Measurements from ENCODE around the gene ITGAL. TPM values are rescaled to one million over a fixed set of nuclear protein-coding genes. Genes with fewer than 3 reads are reported as not detected.
A peak's percentile ranks its signal among the peaks of the same experiment; 100 is the strongest.

Gene ITGAL
- total and polyA plus RNA-seq, 4 donors: 14.4 to 48.1 (median 24.0) TPM

DNA sequence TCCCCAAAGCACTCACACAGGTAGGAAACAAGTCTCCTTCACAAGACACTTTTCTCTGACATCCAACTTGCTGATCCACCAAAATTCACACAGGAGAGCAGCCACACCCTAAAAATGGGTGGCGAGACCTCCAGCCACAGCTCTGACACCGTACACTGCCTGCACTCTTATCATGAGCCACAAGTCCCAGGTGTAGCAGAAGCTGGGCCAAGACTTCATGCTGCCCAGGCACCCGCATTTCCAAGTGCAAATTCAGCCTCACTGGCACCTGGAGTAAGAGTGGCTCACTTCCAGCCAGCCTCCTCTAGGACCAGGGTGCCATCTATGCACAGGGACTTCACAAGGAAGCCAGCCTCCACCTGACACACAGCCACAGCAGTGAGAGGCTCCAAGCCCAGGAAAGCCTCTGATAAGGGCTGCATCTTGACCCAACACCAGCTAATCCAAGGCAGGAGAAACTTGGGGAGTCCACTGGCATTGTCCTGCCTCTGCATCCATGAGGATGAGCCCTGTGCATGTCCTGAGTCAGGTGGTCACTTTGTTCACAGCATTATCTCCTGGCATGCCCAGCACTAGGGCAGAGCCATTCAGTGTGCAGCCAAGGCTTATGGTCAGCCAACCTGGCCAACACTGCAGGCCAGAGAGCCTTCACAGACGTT, 56.4 kb downstream of the ITGAL start:
- TF ChIP-seq CTCF (IDR thresholded peaks at IDR 0.05; ENCODE audit: control extremely low read depth, extremely low read depth): no peak
- no peak overlapping the region for H3K27ac ChIP-seq (ENCODE audit: low read depth in 1 of 2, low read length in 1 of 2)
- peaks cover 0 to 15% (median 7%) of the 10 kb centered on the region in 4 donors for H3K36me3 ChIP-seq (ENCODE audit: control insufficient read depth in 4 of 4, insufficient read depth in 4 of 4, low read length in 4 of 4)
- H3K9me3 ChIP-seq (ENCODE audit: control insufficient read depth in 4 of 4, insufficient read depth in 3 of 4, low read length in 3 of 4): no peaks in the 10 kb centered on the region
- no peak overlapping the region for H3K4me3 ChIP-seq
- DNase-seq (no peak), ATAC-seq (ENCODE audit: insufficient read depth, low FRiP score) (no peak)
- peaks cover 0 to 26% (median 8%) of the 10 kb centered on the region in 5 donors for H3K4me1 ChIP-seq (ENCODE audit: control insufficient read depth in 5 of 5, insufficient read depth in 5 of 5, low read length in 5 of 5)
- 78 to 83% methylated on average over 4 of the region's 4 CpGs for WGBS, 2 donors
- no peaks in the 10 kb centered on the region for H3K27me3 ChIP-seq (ENCODE audit: control insufficient read depth in 3 of 3, insufficient read depth in 3 of 3, low read length in 2 of 3)
- H3K9ac ChIP-seq (ENCODE audit: insufficient read depth in 1 of 2, low read length in 2 of 2): no peak overlapping the region

DNA sequence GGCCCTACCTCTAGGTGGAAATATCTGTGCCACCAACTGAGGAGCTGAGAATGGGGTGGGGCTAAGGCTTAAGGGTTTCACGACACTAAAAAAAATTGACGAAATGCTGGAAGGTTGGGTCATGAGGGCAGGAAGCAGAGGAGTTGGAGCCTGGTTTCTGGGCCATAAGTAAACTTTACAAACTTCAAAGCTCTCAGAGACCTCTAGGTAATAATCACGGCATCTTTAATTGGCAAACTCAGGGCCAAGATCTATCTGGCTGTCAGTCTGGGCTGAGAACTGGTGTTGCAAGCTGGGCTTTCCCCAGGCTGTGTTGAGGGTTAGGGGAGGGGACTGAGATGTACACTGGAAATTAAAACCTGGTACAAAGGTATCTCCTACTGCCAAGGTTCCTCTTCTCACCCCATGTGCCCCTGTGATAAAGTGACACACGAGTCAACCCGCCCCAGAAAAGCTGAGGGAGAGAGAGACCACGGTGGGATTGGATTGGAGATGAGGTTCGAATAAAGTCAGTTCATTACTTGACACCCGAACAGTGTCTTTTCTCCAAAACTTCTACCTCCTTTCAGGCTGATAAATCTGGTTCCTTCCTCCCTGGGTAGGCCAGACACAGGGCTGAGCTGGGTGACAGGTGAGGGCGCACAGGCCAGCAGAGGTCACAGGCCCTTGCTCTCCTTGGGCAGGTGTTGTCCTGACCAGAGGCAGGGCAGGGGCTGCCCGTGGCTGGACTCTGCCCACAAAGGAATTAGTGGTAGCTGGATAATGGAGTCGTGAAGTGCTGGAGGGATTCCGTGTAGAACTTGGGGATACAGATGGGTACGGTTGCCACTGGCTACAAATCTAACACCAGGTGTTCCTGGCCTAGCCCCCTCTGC, 57.9 kb downstream of the ITGAL start:
- WGBS, 2 donors: 78 to 85% methylated on average over 13 of the region's 13 CpGs
- DNase-seq (no peak), ATAC-seq (ENCODE audit: insufficient read depth, low FRiP score) (no peak)
- no peak for TF ChIP-seq CTCF (IDR thresholded peaks at IDR 0.05; ENCODE audit: control extremely low read depth, extremely low read depth)
- Histone ChIP-seq H3K4me1 (ENCODE audit: control insufficient read depth in 5 of 5, insufficient read depth in 5 of 5, low read length in 5 of 5) (peaks cover 0 to 29% (median 8%) of the 10 kb centered on the region in 5 donors), H3K4me3 (no peak overlapping the region), H3K27me3 (ENCODE audit: control insufficient read depth in 3 of 3, insufficient read depth in 3 of 3, low read length in 2 of 3) (no peaks in the 10 kb centered on the region), H3K9ac (ENCODE audit: insufficient read depth in 1 of 2, low read length in 2 of 2) (no peak overlapping the region), H3K9me3 (ENCODE audit: control insufficient read depth in 4 of 4, insufficient read depth in 3 of 4, low read length in 3 of 4) (no peaks in the 10 kb centered on the region), H3K27ac (ENCODE audit: low read depth in 1 of 2, low read length in 1 of 2) (peak overlapping the region in 1 of 2 donors; percentile 12), H3K36me3 (ENCODE audit: control insufficient read depth in 4 of 4, insufficient read depth in 4 of 4, low read length in 4 of 4) (peaks cover 0 to 10% (median 3%) of the 10 kb centered on the region in 4 donors)

GRCh38 chr16:30532285-30533145, 60.0 kb downstream of the ITGAL start:
- Histone ChIP-seq H3K36me3 (ENCODE audit: control insufficient read depth in 4 of 4, insufficient read depth in 4 of 4, low read length in 4 of 4) (peaks cover 0 to 10% (median 3%) of the 10 kb centered on the region in 4 donors), H3K27me3 (ENCODE audit: control insufficient read depth in 3 of 3, insufficient read depth in 3 of 3, low read length in 2 of 3) (no peaks in the 10 kb centered on the region), H3K27ac (ENCODE audit: low read depth in 1 of 2, low read length in 1 of 2) (no peak overlapping the region), H3K4me3 (no peak overlapping the region), H3K9ac (ENCODE audit: insufficient read depth in 1 of 2, low read length in 2 of 2) (no peak overlapping the region), H3K9me3 (ENCODE audit: control insufficient read depth in 4 of 4, insufficient read depth in 3 of 4, low read length in 3 of 4) (no peaks in the 10 kb centered on the region), H3K4me1 (ENCODE audit: control insufficient read depth in 5 of 5, insufficient read depth in 5 of 5, low read length in 5 of 5) (peaks cover 0 to 31% (median 6%) of the 10 kb centered on the region in 5 donors)
- TF ChIP-seq CTCF (IDR thresholded peaks at IDR 0.05; ENCODE audit: control extremely low read depth, extremely low read depth): no peak
- ATAC-seq (ENCODE audit: insufficient read depth, low FRiP score): no peak
- WGBS, 2 donors: 95 to 96% methylated on average over 55 to 57 of the region's 57 CpGs
- DNase-seq: no peak

Data from lung (tissue), 12 donors.